Kidney epithelial cell (primary cell): ENCODE measurements around the gene LMOD1. TPM values are rescaled to one million over a fixed set of nuclear protein-coding genes. Genes with fewer than 3 reads are reported as not detected.

ENCODE experiments used
- DNase-seq: peaks from one replicate; pipeline ENCODE4 v3.0.0-alpha.2; 2010; ENCODE audit warnings: low read depth
- H3K27me3 ChIP-seq: 2 replicates; pipeline ENCODE4 v1.6.0; 2011; ENCODE audit warnings: low read length; ENCODE audit not compliant: control insufficient read depth, insufficient read depth
- H3K36me3 ChIP-seq: 2 replicates; pipeline ENCODE4 v1.5.1; 2011; ENCODE audit warnings: low read length; ENCODE audit not compliant: control insufficient read depth, insufficient read depth
- H3K4me3 ChIP-seq: 2 replicates; pipeline ENCODE4 v1.5.1; 2011; ENCODE audit warnings: low read depth, mild to moderate bottlenecking, control low read depth, low read length
- total RNA-seq: library from RNA; depleted of rRNA; stranded (reverse); fragments of >200 nt; gene quantifications from 2 replicates; pipeline ENCODE4 v1.2.3, GENCODE V29; 2015
- TF ChIP-seq, protein P1 (sequence below): IDR thresholded peaks from 2 replicates; pipeline ENCODE4 v1.5.1; 2011; ENCODE audit warnings: mild to moderate bottlenecking, moderate library complexity, low read length, control low read depth, inconsistent platforms; ENCODE audit not compliant: insufficient read depth, poor library complexity, severe bottlenecking

LMOD1 gene
- total RNA-seq, 1 donor from 2014 or later: under 0.01 TPM

DNA sequence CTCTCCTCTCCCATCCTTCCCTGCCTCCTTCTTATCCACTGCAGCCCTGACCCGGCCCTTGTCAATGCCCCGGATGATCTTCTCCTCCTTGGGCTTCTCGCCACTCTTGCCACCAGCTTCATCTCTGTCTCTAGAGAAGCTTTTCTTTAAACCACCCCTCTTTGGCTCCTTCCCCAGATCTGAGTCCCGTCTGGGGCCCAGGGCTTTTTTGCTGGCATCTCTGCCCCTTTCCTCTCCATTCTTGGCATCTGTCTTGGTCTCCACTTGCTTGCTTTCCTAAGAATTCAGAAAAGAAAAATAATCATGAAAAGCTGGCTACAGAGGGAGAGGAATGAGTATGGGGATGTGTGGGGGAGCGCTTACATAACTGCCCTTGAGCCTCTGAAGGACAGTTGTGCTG, 45.9 kb downstream of the LMOD1 start:
- TF ChIP-seq, protein P1, sequence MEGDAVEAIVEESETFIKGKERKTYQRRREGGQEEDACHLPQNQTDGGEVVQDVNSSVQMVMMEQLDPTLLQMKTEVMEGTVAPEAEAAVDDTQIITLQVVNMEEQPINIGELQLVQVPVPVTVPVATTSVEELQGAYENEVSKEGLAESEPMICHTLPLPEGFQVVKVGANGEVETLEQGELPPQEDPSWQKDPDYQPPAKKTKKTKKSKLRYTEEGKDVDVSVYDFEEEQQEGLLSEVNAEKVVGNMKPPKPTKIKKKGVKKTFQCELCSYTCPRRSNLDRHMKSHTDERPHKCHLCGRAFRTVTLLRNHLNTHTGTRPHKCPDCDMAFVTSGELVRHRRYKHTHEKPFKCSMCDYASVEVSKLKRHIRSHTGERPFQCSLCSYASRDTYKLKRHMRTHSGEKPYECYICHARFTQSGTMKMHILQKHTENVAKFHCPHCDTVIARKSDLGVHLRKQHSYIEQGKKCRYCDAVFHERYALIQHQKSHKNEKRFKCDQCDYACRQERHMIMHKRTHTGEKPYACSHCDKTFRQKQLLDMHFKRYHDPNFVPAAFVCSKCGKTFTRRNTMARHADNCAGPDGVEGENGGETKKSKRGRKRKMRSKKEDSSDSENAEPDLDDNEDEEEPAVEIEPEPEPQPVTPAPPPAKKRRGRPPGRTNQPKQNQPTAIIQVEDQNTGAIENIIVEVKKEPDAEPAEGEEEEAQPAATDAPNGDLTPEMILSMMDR: no peak
- Histone ChIP-seq H3K27me3 (no peaks in the 10 kb centered on the region), H3K4me3 (no peak overlapping the region), H3K36me3 (no peaks in the 10 kb centered on the region)
- DNase-seq: no peak

DNA sequence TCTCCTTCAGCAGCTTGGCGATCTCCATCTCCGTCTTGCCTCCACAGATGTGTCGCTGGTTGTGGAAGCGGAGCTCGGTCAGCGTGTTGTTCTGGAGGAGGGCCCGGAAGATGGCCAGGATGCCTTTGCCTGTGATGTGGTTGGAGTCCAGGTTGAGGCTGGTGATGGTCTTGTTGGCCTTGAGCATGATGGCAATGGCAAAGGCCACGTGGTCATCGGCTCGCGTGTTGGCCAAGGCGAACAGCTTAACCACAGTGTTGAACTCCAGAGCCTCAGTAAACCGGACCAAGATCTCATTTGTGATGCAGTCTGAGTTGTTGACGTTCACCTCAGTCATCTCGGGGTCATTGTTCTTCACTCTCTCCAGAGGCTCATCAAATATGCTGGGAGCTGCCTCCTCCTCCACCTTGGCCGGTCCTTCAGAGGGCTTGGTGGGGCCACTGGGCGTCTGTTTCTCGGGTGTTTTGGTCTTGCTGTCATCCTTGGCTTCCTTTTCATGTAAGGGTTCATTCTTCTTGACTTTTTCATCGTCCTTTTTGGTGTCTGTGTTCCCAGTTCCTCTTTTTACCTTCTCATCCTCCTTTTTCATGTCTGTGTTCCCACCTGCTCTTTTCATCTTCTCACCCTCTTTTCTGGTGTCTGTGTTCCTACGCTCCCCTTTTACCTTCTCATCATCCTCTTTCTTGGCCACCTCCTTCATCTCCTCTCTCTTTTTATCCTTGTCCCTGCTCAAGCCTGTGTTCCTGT, 46.5 kb downstream of the LMOD1 start:
- Histone ChIP-seq H3K27me3 (no peaks in the 10 kb centered on the region), H3K4me3 (no peak overlapping the region), H3K36me3 (no peaks in the 10 kb centered on the region)
- TF ChIP-seq, protein P1: no peak
- no peak for DNase-seq

DNA sequence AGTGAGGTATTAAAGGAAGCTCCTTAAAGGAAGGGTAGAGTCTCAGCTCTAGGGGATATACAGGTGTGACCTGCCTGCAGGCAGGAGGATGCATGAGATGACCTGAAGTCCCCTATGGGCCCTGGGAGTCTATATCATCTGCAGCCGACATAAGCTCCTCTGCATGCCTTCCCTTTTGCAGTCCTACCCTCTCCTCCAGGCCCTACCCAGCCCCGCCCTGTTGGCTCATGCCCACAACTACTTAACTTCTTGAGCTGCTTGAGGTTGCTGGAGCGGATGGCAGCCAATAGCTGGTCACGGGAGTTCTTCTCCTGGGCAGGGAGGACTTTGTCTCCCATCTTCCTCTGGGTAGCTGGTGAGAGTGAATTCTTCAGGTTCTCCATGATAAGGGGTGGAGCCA, 47.4 kb downstream of the LMOD1 start:
- H3K4me3 ChIP-seq: no peak overlapping the region
- H3K36me3 ChIP-seq: no peaks in the 10 kb centered on the region
- TF ChIP-seq, protein P1: no peak
- no peak for DNase-seq
- H3K27me3 ChIP-seq: no peaks in the 10 kb centered on the region

DNA sequence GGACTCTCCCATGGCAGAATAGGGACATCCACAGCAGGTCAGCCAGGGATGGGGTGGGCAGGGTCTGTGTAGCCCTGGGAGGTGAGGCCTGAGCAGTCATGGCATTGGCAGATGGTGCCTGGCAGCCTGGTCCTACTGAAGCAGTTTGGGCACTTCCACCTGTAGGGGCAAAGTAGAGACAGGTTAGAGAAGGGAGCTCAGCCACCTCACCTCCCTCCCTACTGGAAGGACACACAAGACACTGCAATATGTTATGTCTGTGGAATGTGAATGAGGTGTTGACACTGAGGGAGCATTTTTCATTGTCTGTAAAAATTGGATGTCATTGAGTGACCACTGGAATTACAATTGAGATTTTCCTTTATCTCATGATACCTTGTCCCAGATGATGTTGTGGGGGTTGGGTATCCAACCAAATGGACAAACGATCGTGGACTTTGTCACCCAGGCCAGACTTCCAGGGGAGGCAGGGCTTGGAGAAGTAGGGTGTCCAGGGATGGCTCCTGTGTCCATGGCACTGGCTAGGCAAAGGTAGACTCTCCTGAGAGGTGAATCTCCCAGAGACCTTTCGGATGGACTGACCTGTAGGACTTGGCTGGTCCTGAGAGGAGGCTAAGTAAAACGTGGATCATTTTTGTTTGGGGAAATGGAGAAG, 48.0 kb downstream of the LMOD1 start:
- no peaks in the 10 kb centered on the region for H3K36me3 ChIP-seq
- no peak overlapping the region for H3K4me3 ChIP-seq
- no peak for DNase-seq
- no peaks in the 10 kb centered on the region for H3K27me3 ChIP-seq
- TF ChIP-seq, protein P1: no peak

DNA sequence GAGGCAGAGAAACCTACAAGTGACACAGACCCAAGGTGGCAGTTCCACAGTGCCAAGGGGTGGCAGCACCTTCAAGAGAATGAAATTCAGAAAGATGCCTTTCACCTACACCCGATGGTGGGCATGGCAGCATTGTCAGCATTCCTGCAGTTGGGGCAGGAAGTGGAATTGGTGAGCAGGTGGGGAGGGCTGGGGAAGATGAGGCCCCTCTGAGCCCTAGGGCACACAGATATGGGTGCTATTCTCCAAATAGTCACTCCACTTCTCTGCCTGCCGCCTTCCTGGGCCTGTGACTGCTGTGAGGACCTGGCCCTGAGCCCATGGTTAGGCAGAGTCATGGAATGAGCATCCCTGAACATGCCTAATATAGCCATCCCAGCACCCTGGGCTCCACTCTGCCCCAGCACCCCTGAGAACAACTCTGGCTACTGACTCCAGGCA, 49.4 kb downstream of the LMOD1 start:
- DNase-seq: no peak
- Histone ChIP-seq H3K27me3 (no peaks in the 10 kb centered on the region), H3K4me3 (no peak overlapping the region), H3K36me3 (no peaks in the 10 kb centered on the region)
- TF ChIP-seq, protein P1: peak; percentile 32
